Cerebellar cortex (tissue), 1 donor: ENCODE data around the gene CEP85.
A peak's percentile ranks its signal among the peaks of the same experiment; 100 is the strongest.
"Not testable (repeated sequence)": the region's sequence is repeated elsewhere in the genome, so short reads cannot be mapped to it uniquely, and the experiment has no call there.

Experiments used
- DNase-seq: peaks from one replicate; pipeline ENCODE4 v3.0.0-alpha.2; 2015; ENCODE audit warnings: low spot score

The CEP85 gene

GRCh38 chr1:26290122-26290881 lies 56.3 kb downstream of the CEP85 start:
- DNase-seq = no peak

DNA sequence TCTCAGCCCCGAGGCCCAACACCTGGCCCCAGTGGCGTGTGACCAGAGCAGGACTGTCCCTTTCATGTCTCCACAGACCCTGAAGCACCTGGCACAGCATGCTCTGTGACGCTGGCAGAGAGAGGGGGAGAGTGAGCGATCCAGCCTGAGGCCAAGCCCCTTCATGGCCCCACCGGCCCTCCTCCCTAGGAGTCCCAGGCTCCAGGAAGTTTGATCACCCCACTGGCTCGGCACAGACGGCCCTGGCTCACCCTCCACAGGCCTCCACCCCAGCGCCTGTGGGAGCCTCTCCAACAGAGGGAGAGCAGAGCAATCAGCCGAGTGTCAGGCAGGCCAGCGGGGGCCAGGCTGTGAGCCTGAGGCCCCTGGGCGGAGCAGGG lies 56.9 kb downstream of the CEP85 start:
- no peak for DNase-seq

GRCh38 chr1:26291433-26291832 lies 57.4 kb downstream of the CEP85 start:
- DNase-seq = no peak

- DNase-seq = no peak
Measured at GRCh38 chr1:26291939-26292338, 57.9 kb downstream of the CEP85 start.

GRCh38 chr1:26292735-26293134 lies 58.7 kb downstream of the CEP85 start:
- not testable (repeated sequence) for DNase-seq

GRCh38 chr1:26293911-26294463 lies 60.0 kb downstream of the CEP85 start:
- no peak for DNase-seq

GRCh38 chr1:26295194-26296138 lies 61.5 kb downstream of the CEP85 start:
- DNase-seq = no peak

- no peak for DNase-seq
Measured at GRCh38 chr1:26296340-26297056, 62.5 kb downstream of the CEP85 start.

DNA sequence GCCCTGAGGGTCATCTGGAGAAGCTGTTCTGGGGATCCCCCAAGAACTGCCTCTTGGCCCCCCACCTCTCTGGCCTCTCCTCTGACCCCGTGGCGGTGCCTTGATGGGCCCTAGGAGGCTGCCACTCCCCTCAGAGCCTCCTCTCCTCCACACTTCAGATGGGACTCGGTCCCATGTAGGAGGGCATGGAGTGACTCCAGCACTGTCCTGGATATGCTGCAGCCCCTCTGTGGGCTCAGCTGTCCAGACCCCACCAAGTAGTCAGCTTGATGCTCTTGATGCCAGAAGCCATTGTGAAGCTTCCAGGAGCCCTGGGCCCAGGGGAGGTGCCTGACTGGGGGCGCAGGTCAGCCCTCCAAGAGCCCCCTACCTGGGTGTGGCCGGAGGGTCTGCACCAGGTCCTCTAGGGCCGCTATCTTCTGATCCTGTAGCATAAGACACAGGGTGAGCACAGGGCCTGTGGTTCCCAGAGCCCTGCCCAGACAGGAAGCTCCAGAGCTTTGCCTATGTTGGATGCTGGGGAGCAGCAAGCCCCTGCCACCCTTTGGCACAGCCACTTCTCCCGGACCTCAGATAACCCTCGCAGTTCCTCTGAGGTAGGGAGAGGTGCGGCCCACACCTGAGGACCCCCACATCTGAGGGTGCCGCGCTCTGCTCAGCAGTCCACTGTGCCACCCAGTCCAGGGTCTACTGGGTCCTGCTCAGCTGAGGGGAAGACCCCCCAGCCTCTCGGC lies 63.2 kb downstream of the CEP85 start:
- DNase-seq = no peak

DNA sequence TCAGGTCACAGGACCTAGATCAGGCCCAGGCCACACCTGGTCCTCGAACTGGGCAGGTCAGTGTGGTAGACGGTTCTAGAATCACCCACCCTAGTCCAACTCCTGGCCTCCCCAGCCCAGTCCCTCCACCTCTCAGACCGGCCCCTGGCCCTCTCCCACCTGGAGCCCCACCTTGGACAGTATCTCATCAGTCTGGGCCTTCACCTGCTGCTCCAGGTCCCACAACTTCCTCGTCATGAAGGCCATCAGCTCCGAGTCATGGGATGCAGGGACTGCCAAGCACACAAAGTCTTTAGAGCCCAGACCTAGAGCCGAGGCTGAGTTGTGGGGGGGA lies 63.8 kb downstream of the CEP85 start:
- DNase-seq = no peak

DNA sequence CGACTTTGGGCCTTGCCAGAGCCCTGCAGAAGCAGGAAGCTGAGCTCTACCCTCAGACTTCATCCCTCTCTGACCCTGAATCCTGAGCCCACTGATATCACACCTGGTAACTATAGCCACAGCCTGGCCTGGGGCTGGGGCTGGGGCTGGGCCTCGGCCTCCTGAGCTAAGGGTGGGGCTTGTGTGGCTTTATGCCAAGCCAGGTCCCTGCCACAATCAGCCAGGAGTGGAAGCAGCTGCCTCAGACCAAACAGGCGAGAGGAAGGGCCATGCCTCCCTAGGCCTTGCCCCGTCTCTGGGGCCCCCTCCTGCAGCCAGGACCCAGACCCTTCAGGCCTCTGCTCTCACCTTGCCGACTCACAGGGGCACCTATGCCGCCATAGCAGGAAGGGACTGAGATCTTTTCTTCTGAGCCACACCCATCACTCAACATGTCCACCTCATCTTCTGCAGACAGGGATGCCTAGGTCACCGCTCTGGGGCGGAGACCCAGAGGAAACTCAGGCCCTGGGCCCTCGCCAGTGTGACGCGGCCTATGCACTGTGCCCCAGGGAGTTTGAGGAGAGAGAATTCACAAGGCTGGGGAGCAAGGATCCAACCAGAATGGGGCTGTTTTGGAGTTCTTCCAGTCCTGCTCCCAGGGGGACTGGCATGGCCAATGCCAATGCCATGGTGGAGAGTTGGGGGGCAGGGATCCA lies 66.7 kb downstream of the CEP85 start:
- DNase-seq = no peak

DNA sequence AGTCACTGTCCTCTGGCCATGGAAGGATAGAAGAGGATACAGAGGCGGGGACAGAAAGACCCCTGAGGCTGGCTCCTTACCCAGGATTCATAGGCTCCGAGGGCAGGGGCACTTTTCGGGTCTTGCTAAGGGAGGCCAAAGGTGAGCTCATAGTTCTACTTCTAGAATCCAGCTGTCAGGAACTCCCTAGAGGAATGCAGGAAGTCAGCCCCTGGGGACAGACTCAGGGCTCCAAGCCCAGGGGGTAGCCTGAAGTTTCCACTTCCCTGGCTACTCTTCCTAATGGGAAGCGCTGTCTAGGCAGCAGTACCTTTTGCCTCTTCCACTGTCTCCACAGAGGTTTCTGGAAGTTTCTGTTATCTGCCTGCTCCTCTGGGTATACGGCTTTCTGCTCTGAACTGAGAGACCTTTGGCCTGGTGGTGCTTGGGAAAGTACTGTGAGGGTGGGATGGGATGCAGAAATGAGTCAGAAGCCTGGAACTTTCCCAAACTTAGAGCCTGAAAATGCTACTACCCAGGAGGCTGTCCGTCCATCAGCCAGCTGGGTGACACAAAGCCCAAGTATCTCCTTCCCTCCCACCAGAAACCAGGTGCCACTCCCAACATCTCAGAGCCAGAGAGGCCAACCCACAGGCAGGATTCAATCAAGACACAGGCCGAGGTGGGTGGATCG lies 68.9 kb downstream of the CEP85 start:
- DNase-seq = no peak

DNA sequence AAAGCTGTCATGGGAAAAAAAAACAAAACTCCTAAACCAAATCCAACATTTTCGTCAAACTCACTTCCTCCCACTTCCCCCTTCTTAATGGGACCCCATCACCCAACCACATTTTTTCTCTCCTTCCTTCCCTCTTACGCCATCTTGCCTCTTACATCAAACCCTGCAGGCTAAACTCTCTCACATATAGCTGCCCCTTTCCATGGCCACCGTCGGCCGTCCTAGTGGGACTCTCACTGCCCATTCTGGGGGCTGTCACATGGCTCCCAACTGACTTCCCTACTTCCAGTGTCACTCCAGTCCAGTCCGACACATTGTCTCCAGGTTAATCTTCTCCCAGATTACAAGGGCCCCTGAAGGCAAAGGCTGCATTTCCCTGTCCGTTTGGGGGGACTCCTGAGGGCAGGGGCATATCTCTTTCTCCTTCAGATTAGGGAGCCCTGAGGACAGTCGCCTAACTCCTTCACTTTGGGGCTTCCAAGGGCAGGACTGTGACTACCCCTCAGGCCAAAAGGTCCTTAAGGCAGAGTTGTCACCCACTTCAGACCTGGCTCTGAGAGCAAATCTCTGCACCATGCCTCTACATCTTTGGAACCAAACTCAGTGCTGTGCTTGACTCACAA lies 71.8 kb downstream of the CEP85 start:
- DNase-seq = no peak

DNA sequence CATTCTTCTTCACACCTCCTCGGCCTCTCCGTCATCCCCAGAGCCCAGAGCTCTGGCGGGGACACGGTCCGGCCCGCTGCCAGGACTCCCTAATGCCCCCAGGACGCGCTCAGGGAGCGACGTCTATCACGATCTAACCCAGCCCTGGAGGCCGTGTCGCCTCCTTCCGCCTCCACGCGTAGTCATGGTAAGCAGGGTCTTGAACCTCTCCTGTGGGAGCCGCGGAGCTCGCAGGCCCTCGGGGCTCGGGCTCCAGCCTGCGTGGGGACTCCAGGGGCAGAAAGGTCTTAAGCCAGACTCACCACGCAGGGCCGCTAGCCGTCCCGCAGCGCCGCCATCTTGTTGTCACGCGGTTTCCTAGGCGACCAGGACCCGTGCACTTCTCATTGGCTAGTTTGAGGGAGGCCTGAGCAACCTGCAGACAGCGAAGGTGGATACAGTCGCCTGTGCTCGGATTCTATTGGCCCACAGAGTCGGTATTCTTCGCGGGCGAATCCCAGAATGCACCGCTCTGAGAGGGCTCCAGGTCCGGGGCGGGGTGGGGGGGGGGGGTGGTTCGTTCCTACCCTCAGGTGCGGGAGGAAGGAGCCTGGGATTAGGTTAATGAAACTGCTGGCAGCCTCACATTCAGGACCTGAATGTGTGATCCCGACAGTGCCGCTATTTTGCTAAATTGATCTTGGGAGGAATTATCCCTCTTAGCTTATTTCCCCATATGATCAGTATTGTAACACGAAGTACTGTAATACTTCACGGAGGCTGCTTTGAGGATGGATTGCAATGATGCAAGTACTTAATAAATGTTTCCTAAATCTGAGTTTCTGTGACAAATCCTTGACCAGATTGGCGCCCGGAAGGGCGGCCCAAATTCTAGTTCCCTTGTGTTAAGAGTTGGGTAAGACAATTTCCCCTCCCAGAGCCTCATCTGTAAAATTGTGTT lies 72.6 kb downstream of the CEP85 start, which contains the start of gene UBXN11:
UBXN11 (minus strand) TSS at position 347 of the 940 bp plus-strand sequence. CDS start 3,753 bp downstream, outside the sequence.
- peak; percentile 99 for DNase-seq

DNA sequence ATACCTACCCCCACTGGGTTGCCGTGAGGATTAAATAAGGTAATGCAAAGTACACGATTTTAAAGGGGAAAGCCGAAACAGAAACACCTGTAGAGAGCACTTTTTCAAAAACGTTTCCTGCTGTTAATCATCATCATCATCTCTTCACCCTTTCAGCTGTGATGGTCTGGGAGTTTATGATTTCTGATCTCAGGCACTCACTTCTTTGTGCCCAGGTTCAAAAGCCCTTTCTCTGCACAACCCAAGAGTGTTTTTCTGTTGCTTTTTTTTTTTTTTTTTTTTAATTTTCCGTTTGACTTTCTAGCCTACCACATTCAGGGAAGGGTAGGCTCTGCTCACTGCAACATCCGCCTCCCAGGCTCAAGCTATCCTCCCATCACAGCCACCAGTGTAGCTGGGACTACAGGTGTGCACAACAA lies 73.4 kb downstream of the CEP85 start:
- DNase-seq = no peak

- DNase-seq = not testable (repeated sequence)
Measured at GRCh38 chr1:26307966-26308899, 74.2 kb downstream of the CEP85 start.

DNA sequence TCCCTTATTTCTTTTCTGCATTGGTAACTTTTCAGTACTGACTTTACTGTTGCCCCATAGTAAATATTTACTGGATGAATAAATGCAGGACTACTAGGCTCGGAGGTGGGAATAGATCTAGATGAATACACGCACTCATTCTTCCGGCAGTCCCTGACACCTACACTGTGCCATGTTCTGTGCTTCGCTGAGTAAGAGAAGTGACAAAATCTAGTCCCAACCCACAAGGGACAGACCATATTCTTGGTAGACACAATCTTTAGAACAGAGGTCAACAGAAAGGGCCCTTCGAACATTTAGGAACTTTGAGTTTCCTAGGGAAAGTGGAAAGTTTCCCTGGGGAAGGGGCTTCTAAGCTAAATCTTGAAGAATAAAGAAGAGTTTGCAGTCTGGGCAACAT lies 80.5 kb downstream of the CEP85 start:
- DNase-seq = no peak
